ENCODE results near the gene HTRA1.

- TF ChIP-seq, protein P1, sequence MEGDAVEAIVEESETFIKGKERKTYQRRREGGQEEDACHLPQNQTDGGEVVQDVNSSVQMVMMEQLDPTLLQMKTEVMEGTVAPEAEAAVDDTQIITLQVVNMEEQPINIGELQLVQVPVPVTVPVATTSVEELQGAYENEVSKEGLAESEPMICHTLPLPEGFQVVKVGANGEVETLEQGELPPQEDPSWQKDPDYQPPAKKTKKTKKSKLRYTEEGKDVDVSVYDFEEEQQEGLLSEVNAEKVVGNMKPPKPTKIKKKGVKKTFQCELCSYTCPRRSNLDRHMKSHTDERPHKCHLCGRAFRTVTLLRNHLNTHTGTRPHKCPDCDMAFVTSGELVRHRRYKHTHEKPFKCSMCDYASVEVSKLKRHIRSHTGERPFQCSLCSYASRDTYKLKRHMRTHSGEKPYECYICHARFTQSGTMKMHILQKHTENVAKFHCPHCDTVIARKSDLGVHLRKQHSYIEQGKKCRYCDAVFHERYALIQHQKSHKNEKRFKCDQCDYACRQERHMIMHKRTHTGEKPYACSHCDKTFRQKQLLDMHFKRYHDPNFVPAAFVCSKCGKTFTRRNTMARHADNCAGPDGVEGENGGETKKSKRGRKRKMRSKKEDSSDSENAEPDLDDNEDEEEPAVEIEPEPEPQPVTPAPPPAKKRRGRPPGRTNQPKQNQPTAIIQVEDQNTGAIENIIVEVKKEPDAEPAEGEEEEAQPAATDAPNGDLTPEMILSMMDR (IDR thresholded peaks at IDR 0.05 in 8 of 11, conservative IDR thresholded peaks at IDR 0.05 in 3 of 11), result no peak
- no peak for TF ChIP-seq POLR2A (IDR thresholded peaks at IDR 0.05)
Observed at GRCh38 chr10:122476333-122476695, 15.0 kb downstream of the HTRA1 start.
